GM10266 (cell line): Measurements from ENCODE around the gene NWD2.

Source experiments
- DNase-seq: peaks from one replicate; pipeline ENCODE4 v3.0.0; 2012; ENCODE audit errors: extremely low spot score
- CTCF ChIP-seq: IDR thresholded peaks from 2 replicates; pipeline ENCODE4 v1.5.1; 2012; ENCODE audit warnings: mild to moderate bottlenecking, low read depth; ENCODE audit not compliant: control insufficient read depth, insufficient read depth; ENCODE audit errors: missing control alignments

The NWD2 gene

GRCh38 chr4:37223732-37224131 is 20.8 kb upstream of the NWD2 start:
- DNase-seq = no peak
- TF ChIP-seq CTCF = no peak

GRCh38 chr4:37224854-37225253 is 19.7 kb upstream of the NWD2 start:
- TF ChIP-seq CTCF = no peak
- no peak for DNase-seq

GRCh38 chr4:37225778-37226177 is 18.8 kb upstream of the NWD2 start:
- no peak for TF ChIP-seq CTCF
- DNase-seq = no peak

GRCh38 chr4:37232315-37232714 is 12.2 kb upstream of the NWD2 start:
- DNase-seq = no peak
- TF ChIP-seq CTCF = no peak

- no peak for TF ChIP-seq CTCF
- no peak for DNase-seq
These were observed 8.4 kb upstream of the NWD2 start for GRCh38 chr4:37236165-37236564.

GRCh38 chr4:37241647-37242046 is 2.9 kb upstream of the NWD2 start:
- TF ChIP-seq CTCF = no peak
- no peak for DNase-seq

- TF ChIP-seq CTCF = no peak
- peak; percentile 25 for DNase-seq
These were observed 1.5 kb upstream of the NWD2 start for GRCh38 chr4:37243051-37243450.
